ENCODE data around the gene MTMR3. TPM values are rescaled to one million over a fixed set of nuclear protein-coding genes. Genes with fewer than 3 reads are reported as not detected.
"Not testable (repeated sequence)": the region's sequence is repeated elsewhere in the genome, so short reads cannot be mapped to it uniquely, and the experiment has no call there.

Gene MTMR3
- total RNA-seq, 2 experiments from 2014 or later: 22.7 to 25.3 TPM

DNA sequence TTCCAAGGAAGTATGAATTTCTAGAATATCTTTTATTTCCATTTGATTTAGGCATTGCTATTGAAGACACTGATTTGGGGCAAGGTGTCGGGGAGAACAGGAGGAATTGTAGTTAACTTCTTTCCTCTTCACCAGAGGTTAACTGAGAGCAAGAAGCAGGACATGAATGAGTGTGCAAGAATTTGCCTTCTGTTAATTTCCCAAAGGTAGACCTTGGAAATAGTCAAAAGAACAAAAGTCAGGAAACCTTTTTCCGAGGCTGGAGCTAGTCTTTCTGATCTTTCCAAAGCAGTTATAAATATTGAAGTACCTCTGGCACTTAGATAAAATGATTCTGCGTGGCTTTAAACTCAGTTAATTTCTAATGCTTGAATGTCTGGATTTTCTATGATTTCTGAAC, 66.9 kb downstream of the MTMR3 start:
- no peak overlapping the region for H3K4me3 Mint-ChIP-seq
- no peak overlapping the region for H3K27ac Mint-ChIP-seq
- no peak for DNase-seq
- no peaks in the 10 kb centered on the region for H3K36me3 Mint-ChIP-seq
- ChIA-PET POLR2A (no interaction called here), CTCF (interaction anchor here (0.7 kb wide), 1 partner anchor 56 kb away, joined by 4 read pairs; no protein-coding TSS in a partner anchor)
- no peaks in the 10 kb centered on the region for H3K9me3 Mint-ChIP-seq
- peaks cover 38% of the 10 kb centered on the region for H3K4me1 Mint-ChIP-seq (ENCODE audit: low read depth)
- no peaks in the 10 kb centered on the region for H3K27me3 Mint-ChIP-seq
- intact Hi-C loops (cut with micrococcal nuclease): no loop called here

- peaks cover 31% of the 10 kb centered on the region for H3K4me1 Mint-ChIP-seq (ENCODE audit: low read depth)
- no peak for DNase-seq
- ChIA-PET CTCF (interaction anchor here (0.7 kb wide), 1 partner anchor 17 kb away, joined by 4 read pairs; no protein-coding TSS in a partner anchor), POLR2A (interaction anchor here (0.6 kb wide), 1 partner anchor 1275 kb away, joined by 3 read pairs; no protein-coding TSS in a partner anchor)
- H3K9me3 Mint-ChIP-seq: no peaks in the 10 kb centered on the region
- no peaks in the 10 kb centered on the region for H3K27me3 Mint-ChIP-seq
- H3K4me3 Mint-ChIP-seq: no peak overlapping the region
- H3K36me3 Mint-ChIP-seq: no peaks in the 10 kb centered on the region
- intact Hi-C loops (cut with micrococcal nuclease): no loop called here
- H3K27ac Mint-ChIP-seq: no peak overlapping the region
Measured at GRCh38 chr22:29951791-29952413, 68.9 kb downstream of the MTMR3 start.

DNA sequence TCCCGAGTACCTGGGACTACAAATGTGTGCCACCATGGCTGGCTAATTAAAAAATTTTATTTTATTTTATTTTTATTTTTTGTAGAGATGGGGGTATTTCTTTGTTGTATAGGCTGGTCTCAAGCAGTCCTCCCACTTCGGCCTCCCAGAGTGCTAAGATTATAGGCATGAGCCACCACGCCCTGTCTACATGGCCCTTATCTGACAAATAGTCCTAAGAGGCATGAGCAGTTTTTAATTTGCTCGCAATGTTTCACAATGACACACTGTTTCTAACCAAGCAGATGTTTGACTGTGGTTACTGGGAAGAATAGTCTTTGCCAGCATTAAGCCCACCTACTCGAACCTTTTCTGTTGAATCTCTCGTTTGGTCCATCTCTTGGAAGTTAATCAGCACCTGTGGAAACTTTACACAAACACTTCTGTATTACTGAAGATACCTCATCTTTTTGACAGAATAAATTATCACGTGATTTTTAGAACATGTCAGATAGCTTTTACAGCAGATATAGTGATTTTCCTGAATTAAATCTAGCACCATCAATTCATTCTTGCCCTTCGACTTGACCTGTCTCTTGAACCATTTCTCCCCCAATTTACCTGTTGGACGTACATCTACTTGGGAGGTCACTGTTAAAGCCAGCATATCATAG, 71.4 kb downstream of the MTMR3 start:
- Mint-ChIP-seq H3K9me3 (no peaks in the 10 kb centered on the region), H3K4me3 (no peak overlapping the region), H3K36me3 (peaks cover 3% of the 10 kb centered on the region), H3K4me1 (ENCODE audit: low read depth) (peaks cover 22% of the 10 kb centered on the region), H3K27ac (no peak overlapping the region), H3K27me3 (no peaks in the 10 kb centered on the region)
- POLR2A ChIA-PET: no interaction called here
- CTCF ChIA-PET: no interaction called here
- DNase-seq: no peak
- intact Hi-C loops (cut with micrococcal nuclease): no loop called here

- intact Hi-C loops (cut with micrococcal nuclease): no loop called here
- H3K36me3 Mint-ChIP-seq: peaks cover 3% of the 10 kb centered on the region
- POLR2A ChIA-PET: no interaction called here
- H3K27ac Mint-ChIP-seq: no peak overlapping the region
- H3K4me1 Mint-ChIP-seq (ENCODE audit: low read depth): peaks cover 12% of the 10 kb centered on the region
- H3K9me3 Mint-ChIP-seq: no peaks in the 10 kb centered on the region
- CTCF ChIA-PET: no interaction called here
- H3K4me3 Mint-ChIP-seq: no peak overlapping the region
- H3K27me3 Mint-ChIP-seq: no peaks in the 10 kb centered on the region
- no peak for DNase-seq
Measured at GRCh38 chr22:29956680-29957079, 73.7 kb downstream of the MTMR3 start.

DNA sequence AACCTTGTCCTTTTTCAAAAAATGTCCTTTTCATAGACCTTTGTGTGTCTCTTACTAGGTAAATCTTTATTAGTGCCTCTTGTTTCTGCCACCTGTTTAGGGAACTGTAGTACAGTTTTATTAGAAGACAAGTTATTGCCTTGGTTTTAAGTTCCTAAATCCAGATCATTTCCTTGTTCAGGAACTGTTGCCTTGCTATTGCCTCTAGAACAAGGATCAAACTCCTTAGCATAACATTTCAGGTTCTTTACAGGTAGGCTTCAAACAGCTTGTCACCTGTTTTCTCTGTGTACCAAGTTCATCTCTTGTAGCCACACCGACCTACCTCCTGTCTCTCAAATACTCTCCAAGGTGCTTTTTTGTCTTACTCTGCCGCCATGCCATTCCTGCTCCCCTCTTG, 75.2 kb downstream of the MTMR3 start:
- H3K27ac Mint-ChIP-seq: no peak overlapping the region
- no peak overlapping the region for H3K4me3 Mint-ChIP-seq
- intact Hi-C loops (cut with micrococcal nuclease): no loop called here
- CTCF ChIA-PET: no interaction called here
- peaks cover 3% of the 10 kb centered on the region for H3K4me1 Mint-ChIP-seq (ENCODE audit: low read depth)
- no peaks in the 10 kb centered on the region for H3K27me3 Mint-ChIP-seq
- no peaks in the 10 kb centered on the region for H3K9me3 Mint-ChIP-seq
- POLR2A ChIA-PET: interaction anchor here (0.5 kb wide), 1 partner anchor 506 kb away, joined by 3 read pairs; no protein-coding TSS in a partner anchor
- no peak for DNase-seq
- H3K36me3 Mint-ChIP-seq: peaks cover 3% of the 10 kb centered on the region

GRCh38 chr22:29964776-29965175, 81.8 kb downstream of the MTMR3 start:
- Mint-ChIP-seq H3K27me3 (no peaks in the 10 kb centered on the region), H3K4me1 (ENCODE audit: low read depth) (peaks cover 2% of the 10 kb centered on the region), H3K9me3 (no peaks in the 10 kb centered on the region), H3K27ac (no peak overlapping the region), H3K36me3 (no peaks in the 10 kb centered on the region), H3K4me3 (no peak overlapping the region)
- ChIA-PET POLR2A (no interaction called here), CTCF (no interaction called here)
- no peak for DNase-seq
- intact Hi-C loops (cut with micrococcal nuclease): no loop called here

- H3K4me1 Mint-ChIP-seq (ENCODE audit: low read depth): no peaks in the 10 kb centered on the region
- no peak for DNase-seq
- POLR2A ChIA-PET: interaction anchor here (0.7 kb wide), 1 partner anchor 611 kb away, joined by 3 read pairs; no protein-coding TSS in a partner anchor
- intact Hi-C loops (cut with micrococcal nuclease): no loop called here
- H3K9me3 Mint-ChIP-seq: no peaks in the 10 kb centered on the region
- CTCF ChIA-PET: interaction anchor here (1.4 kb wide), 1 partner anchor 38 kb away, joined by 6 read pairs; no protein-coding TSS in a partner anchor
- no peaks in the 10 kb centered on the region for H3K36me3 Mint-ChIP-seq
- H3K27ac Mint-ChIP-seq: no peak overlapping the region
- no peaks in the 10 kb centered on the region for H3K27me3 Mint-ChIP-seq
- no peak overlapping the region for H3K4me3 Mint-ChIP-seq
Measured at GRCh38 chr22:29967461-29967860, 84.5 kb downstream of the MTMR3 start.

DNA sequence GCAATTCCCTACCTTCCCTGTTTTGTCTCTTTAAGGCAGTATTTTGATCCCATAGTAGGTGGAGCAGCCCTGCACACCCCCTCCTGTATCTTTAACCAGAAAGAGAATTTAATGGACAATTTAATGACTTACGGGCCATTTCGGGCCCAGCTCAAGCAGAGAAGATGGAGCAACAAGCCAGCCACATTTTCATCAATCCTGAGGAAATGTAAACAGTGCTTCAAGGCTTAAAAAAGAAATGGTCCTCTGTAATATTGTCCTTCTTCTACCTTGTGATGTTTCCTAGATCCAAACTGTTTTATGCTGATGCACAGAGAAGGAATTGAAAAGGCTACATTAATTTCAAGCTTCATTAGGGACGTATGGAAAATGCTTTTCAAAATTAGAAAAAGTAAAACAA, 88.6 kb downstream of the MTMR3 start:
- Mint-ChIP-seq H3K4me3 (no peak overlapping the region), H3K4me1 (ENCODE audit: low read depth) (no peaks in the 10 kb centered on the region), H3K27me3 (no peaks in the 10 kb centered on the region), H3K27ac (no peak overlapping the region), H3K36me3 (peaks cover 2% of the 10 kb centered on the region), H3K9me3 (no peaks in the 10 kb centered on the region)
- ChIA-PET POLR2A (no interaction called here), CTCF (no interaction called here)
- intact Hi-C loops (cut with micrococcal nuclease): no loop called here
- DNase-seq: no peak

GRCh38 chr22:29972121-29972520, 89.1 kb downstream of the MTMR3 start:
- peaks cover 2% of the 10 kb centered on the region for H3K36me3 Mint-ChIP-seq
- no peak overlapping the region for H3K4me3 Mint-ChIP-seq
- H3K9me3 Mint-ChIP-seq: no peaks in the 10 kb centered on the region
- intact Hi-C loops (cut with micrococcal nuclease): no loop called here
- ChIA-PET POLR2A (no interaction called here), CTCF (no interaction called here)
- no peaks in the 10 kb centered on the region for H3K27me3 Mint-ChIP-seq
- no peaks in the 10 kb centered on the region for H3K4me1 Mint-ChIP-seq (ENCODE audit: low read depth)
- DNase-seq: no peak
- H3K27ac Mint-ChIP-seq: no peak overlapping the region

- ChIA-PET POLR2A (no interaction called here), CTCF (no interaction called here)
- Mint-ChIP-seq H3K27me3 (no peaks in the 10 kb centered on the region), H3K36me3 (peaks cover 2% of the 10 kb centered on the region), H3K9me3 (no peaks in the 10 kb centered on the region), H3K4me3 (no peak overlapping the region), H3K4me1 (ENCODE audit: low read depth) (no peaks in the 10 kb centered on the region), H3K27ac (no peak overlapping the region)
- intact Hi-C loops (cut with micrococcal nuclease): no loop called here
- no peak for DNase-seq
Measured at GRCh38 chr22:29973269-29973668, 90.3 kb downstream of the MTMR3 start.

GRCh38 chr22:29973680-29974079, 90.7 kb downstream of the MTMR3 start:
- H3K27ac Mint-ChIP-seq; H3K36me3 Mint-ChIP-seq; intact Hi-C loops (cut with micrococcal nuclease); POLR2A ChIA-PET; H3K9me3 Mint-ChIP-seq; DNase-seq; H3K4me3 Mint-ChIP-seq; H3K4me1 Mint-ChIP-seq (ENCODE audit: low read depth); H3K27me3 Mint-ChIP-seq: not testable (repeated sequence)
- CTCF ChIA-PET: interaction anchor here (1.3 kb wide), 1 partner anchor 32 kb away, joined by 3 read pairs; no protein-coding TSS in a partner anchor

DNA sequence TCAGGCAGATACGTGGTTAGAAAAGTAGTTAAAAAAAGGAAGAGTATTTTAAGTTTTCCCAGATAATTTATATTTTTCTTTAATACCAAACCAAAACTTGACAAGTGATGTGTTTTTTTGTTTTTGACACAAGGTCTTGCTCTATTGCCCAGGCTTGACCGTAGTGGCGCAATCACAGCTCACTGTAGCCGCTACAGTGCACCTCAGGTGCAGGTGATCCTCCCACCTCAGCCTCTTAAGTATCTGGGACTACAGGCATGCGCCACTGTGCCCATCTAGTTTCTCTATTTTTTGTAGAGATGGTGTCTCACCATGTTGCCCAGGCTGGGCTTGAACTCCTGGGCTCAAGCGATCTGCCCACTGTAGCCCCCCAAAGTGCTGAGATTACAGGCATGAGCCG, 92.5 kb downstream of the MTMR3 start:
- intact Hi-C loops (cut with micrococcal nuclease): no loop called here
- CTCF ChIA-PET: no interaction called here

GRCh38 chr22:29977107-29977506, 94.1 kb downstream of the MTMR3 start:
- CTCF ChIA-PET: interaction anchor here (0.6 to 2.3 kb wide), 2 partner anchors 27 to 341 kb away, joined by 3 to 5 read pairs; no protein-coding TSS in a partner anchor
- Mint-ChIP-seq H3K4me1 (ENCODE audit: low read depth) (no peaks in the 10 kb centered on the region), H3K4me3 (no peak overlapping the region)

More for the DNA sequence above, 92.5 kb downstream of the MTMR3 start:
- Mint-ChIP-seq H3K4me3 (no peak overlapping the region), H3K9me3 (no peaks in the 10 kb centered on the region), H3K27ac (no peak overlapping the region), H3K4me1 (ENCODE audit: low read depth) (no peaks in the 10 kb centered on the region), H3K27me3 (no peaks in the 10 kb centered on the region), H3K36me3 (peaks cover 6% of the 10 kb centered on the region)
- POLR2A ChIA-PET: no interaction called here
- DNase-seq: no peak

More at GRCh38 chr22:29977107-29977506, 94.1 kb downstream of the MTMR3 start:
- POLR2A ChIA-PET: no interaction called here
- Mint-ChIP-seq H3K27me3 (no peaks in the 10 kb centered on the region), H3K27ac (no peak overlapping the region), H3K36me3 (peaks cover 6% of the 10 kb centered on the region), H3K9me3 (no peaks in the 10 kb centered on the region)
- intact Hi-C loops (cut with micrococcal nuclease): no loop called here
- DNase-seq: no peak

Data from activated CD4-positive, alpha-beta memory T cell treated with anti-CD3 and anti-CD28 coated beads for 36 hours (primary cell).